ENCODE data around the gene POLN.

- TF ChIP-seq CTCF (IDR thresholded peaks at IDR 0.05; ENCODE audit: poor library complexity) (no peak), EZH2phosphoT487 (IDR thresholded peaks at IDR 0.05; ENCODE audit: low read depth, severe bottlenecking, unreplicated experiment) (no peak)
These were observed 26.7 kb upstream of the POLN start for GRCh38 chr4:2268357-2269205.
